ENCODE data around the gene STK11. TPM values are rescaled to one million over a fixed set of nuclear protein-coding genes. Genes with fewer than 3 reads are reported as not detected.
A peak's percentile ranks its signal among the peaks of the same experiment; 100 is the strongest.

The STK11 gene
- total RNA-seq, 1 donor from 2014 or later, result 54.8 TPM

GRCh38 chr19:1273263-1274041 lies 67.9 kb downstream of the STK11 start:
- DNase-seq (peak; percentile 53), ATAC-seq (ENCODE audit: poor library complexity) (no peak)
- intact Hi-C loops (cut with DNase I), result loop anchor here (10.0 kb wide), 1 partner anchor 111 kb away; the partner anchor contains the start of gene NDUFS7

- ATAC-seq (ENCODE audit: poor library complexity) (no peak), DNase-seq (peak; percentile 53)
Measured at GRCh38 chr19:1274081-1274851, 68.7 kb downstream of the STK11 start.

DNA sequence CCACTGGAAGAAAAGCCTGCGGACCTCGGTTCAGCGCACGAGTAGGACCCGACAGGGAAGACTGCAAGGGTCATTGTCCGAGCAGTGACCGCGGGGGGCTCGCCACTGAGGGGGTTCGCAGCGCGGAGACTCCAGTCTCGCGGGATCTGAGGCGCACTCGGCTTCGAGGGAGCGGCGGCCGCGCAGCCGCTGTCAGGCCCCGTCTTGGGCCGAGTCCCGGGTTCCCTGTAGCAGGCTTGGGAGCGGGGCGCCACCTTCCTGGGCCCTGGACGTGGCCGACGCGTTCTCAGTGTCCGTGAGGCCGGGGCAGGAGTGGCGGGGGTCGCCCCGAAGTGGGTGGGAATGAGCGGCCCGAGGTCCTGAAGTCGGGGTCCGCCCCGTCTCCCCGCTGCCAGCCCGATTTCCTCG lies 69.3 kb downstream of the STK11 start:
- no peak for DNase-seq
- peak; percentile 1 for ATAC-seq (ENCODE audit: poor library complexity)
- intact Hi-C loops (cut with DNase I), result loop anchor here (10.0 kb wide), 1 partner anchor 110 kb away; the partner anchor contains the start of gene NDUFS7

More at GRCh38 chr19:1274081-1274851, 68.7 kb downstream of the STK11 start:
- intact Hi-C loops (cut with DNase I), result loop anchor here (10.0 kb wide), 1 partner anchor 111 kb away; the partner anchor contains the start of gene NDUFS7

GRCh38 chr19:1275260-1275975 lies 69.8 kb downstream of the STK11 start, which contains the start of gene FAM174C:
FAM174C (plus strand) TSS chr19:1275530; CDS start chr19:1275550, 20 bp downstream.
- ATAC-seq (ENCODE audit: poor library complexity), result peak; percentile 81
- intact Hi-C loops (cut with DNase I), result loop anchor here (10.0 kb wide), 1 partner anchor 109 kb away; the partner anchor contains the start of gene NDUFS7
- DNase-seq, result peak; percentile 97

- no peak for DNase-seq
- no peak for ATAC-seq (ENCODE audit: poor library complexity)
- intact Hi-C loops (cut with DNase I), result loop anchor here (10.0 kb wide), 1 partner anchor 109 kb away; the partner anchor contains the start of gene NDUFS7
Measured at GRCh38 chr19:1275976-1276627, 70.5 kb downstream of the STK11 start.

- no peak for ATAC-seq (ENCODE audit: poor library complexity)
- intact Hi-C loops (cut with DNase I), result loop anchor here (10.0 kb wide), 1 partner anchor 108 kb away; the partner anchor contains the start of gene NDUFS7
- no peak for DNase-seq
Measured at GRCh38 chr19:1276628-1277022, 71.0 kb downstream of the STK11 start.

DNA sequence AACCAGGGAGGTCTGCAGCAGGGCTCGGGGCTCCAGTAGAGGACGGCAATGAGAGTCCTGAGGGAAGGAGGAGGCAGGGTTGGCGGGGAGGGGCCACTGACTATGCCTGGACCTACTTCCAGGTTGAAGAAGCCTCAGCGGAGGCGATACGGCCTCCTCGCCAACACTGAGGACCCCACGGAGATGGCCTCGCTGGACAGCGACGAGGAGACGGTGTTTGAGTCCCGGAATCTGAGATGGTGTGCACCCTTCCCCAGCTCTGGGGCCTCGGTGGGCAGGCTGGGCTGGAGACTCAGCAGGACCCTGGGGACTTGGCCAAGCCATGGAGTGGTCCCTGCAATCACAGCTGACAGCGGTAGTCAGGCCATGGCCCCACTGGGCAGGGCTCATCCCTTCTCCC lies 71.5 kb downstream of the STK11 start:
- intact Hi-C loops (cut with DNase I), result loop anchor here (10.0 kb wide), 1 partner anchor 108 kb away; the partner anchor contains the start of gene NDUFS7
- no peak for DNase-seq
- ATAC-seq (ENCODE audit: poor library complexity), result no peak

Other genes starting within 250 kb of the STK11 start
- 18.6 TPM for gene WDR18, start 221.4 kb upstream of the STK11 start, total RNA-seq
- gene GRIN3B, start 205.4 kb upstream of the STK11 start, total RNA-seq, result not detected
- gene TMEM259, start 184.7 kb upstream of the STK11 start, total RNA-seq, result 109 TPM
- not detected for gene RNU6-2, start 184.3 kb upstream of the STK11 start, total RNA-seq
- gene CNN2, start 179.2 kb upstream of the STK11 start, total RNA-seq, result 69.8 TPM
- gene ABCA7, start 165.7 kb upstream of the STK11 start, total RNA-seq, result 5.2 TPM
- gene ARHGAP45, start 138.6 kb upstream of the STK11 start, total RNA-seq, result 5.1 TPM
- gene POLR2E, start 110.4 kb upstream of the STK11 start, total RNA-seq, result 146 TPM
- 345 TPM for gene GPX4, start 101.8 kb upstream of the STK11 start, total RNA-seq
- 15.1 TPM for gene SBNO2, start 31.5 kb upstream of the STK11 start, total RNA-seq
- gene CBARP, start 32.2 kb downstream of the STK11 start, total RNA-seq, result 1.1 TPM
- 692 TPM for gene ATP5F1D, start 36.0 kb downstream of the STK11 start, total RNA-seq
- 54.1 TPM for gene MIDN, start 42.8 kb downstream of the STK11 start, total RNA-seq
- gene CIRBP, start 63.6 kb downstream of the STK11 start, total RNA-seq, result 219 TPM
- gene FAM174C, start 69.8 kb downstream of the STK11 start, total RNA-seq, result 12.4 TPM
- gene EFNA2, start 80.1 kb downstream of the STK11 start, total RNA-seq, result not detected
- gene NDUFS7, start 178.1 kb downstream of the STK11 start, total RNA-seq, result 461 TPM
- 93.5 TPM for gene GAMT, start 195.8 kb downstream of the STK11 start, total RNA-seq
- 82.9 TPM for gene DAZAP1, start 201.8 kb downstream of the STK11 start, total RNA-seq
- gene RPS15, start 232.6 kb downstream of the STK11 start, total RNA-seq, result 671 TPM
- gene APC2, start 244.3 kb downstream of the STK11 start, total RNA-seq, result 0.22 TPM